Measurements from ENCODE around the gene NDUFC1.

The NDUFC1 gene

DNA sequence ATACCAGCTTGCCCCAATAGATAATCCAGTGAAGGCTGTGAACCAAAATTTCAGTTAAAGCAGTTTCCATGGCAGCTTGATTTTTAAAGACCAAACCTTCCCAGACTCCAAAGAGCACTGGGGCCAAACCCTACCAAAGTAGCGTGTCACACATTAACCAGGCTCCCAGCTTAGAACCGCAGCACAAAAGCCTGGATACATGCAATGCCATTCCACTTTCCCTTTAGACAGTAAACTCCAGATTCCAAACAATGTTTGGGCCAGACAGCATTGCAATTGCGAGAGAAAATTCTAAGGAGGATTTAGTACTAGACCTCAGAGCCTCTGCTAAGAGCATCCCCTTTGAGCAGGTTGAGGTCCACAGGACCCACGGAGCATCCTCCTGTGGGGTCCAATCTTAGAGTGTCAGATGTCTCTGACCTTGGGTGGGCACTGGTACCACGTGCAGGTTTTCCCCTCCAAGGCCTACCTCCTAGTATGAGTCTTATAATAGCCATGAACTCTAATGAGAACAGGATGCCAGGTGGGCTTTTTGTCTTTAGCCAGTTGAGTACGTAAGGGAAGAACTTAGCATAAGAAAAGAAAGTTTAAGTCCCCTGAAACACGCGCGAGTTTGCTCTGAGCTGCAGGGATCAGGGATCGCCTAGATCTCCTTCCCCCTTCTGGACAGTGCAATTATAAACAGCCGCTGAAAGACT, 61.0 kb downstream of the NDUFC1 start:
- no peak for TF ChIP-seq TAF1 (IDR thresholded peaks at IDR 0.05; ENCODE audit: borderline replicate concordance, insufficient read depth, low read length)
- TF ChIP-seq REST (IDR thresholded peaks at IDR 0.05; ENCODE audit: insufficient read depth in 1 of 2, low read depth in 2 of 2, low read length in 2 of 2), result no peak
- no peak for TF ChIP-seq FOXP2 (optimal IDR thresholded peaks at IDR 0.05; ENCODE audit: borderline replicate concordance, extremely low read depth, extremely low read length, insufficient read depth)
- TF ChIP-seq POLR2AphosphoS5 (IDR thresholded peaks at IDR 0.05; ENCODE audit: low read depth, low read length), result no peak
- no peak for TF ChIP-seq SIN3A (IDR thresholded peaks at IDR 0.05; ENCODE audit: borderline replicate concordance, insufficient read depth, low read length)

All from PFSK-1 (cell line).